SU-DHL-6 (cell line): ENCODE data around the gene C2CD4A.

Experiments used
- EZH2phosphoT487 ChIP-seq: fragments of 200-600 bp; sonication (generic), shearing (Covaris generic); conservative IDR thresholded peaks from 2 replicates; pipeline ENCODE4 v1.6.1; 2018; ENCODE audit warnings: mild to moderate bottlenecking, antibody characterized with exemption, low read length, moderate library complexity, mixed read lengths
- TF ChIP-seq, protein P1 (sequence below): fragments of 200-600 bp; sonication (generic); IDR thresholded peaks from one replicate; pipeline ENCODE4 v1.5.1; 2017; ENCODE audit warnings: antibody characterized with exemption, mild to moderate bottlenecking, low read length, moderate library complexity; ENCODE audit not compliant: insufficient read depth, poor library complexity, severe bottlenecking

DNA sequence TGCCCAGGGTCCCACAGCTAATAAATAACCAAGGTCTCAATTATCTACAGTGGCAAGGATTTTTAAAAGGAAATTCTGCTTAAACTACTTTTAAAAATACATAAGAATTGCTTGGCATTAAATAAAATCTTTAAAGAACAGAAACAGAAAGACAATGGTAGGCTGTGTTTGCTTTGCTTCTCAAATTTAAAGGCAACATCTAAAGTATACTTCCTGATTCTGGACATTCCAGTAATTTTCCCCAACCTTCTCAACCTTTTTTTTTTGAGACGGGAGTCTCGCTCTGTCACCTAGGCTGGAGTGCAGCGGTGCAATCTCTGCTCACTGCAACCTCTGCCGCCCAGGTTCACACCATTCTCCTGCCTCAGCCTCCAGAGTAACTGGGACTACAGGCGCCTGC lies 11.8 kb upstream of the C2CD4A start:
- TF ChIP-seq, protein P1, sequence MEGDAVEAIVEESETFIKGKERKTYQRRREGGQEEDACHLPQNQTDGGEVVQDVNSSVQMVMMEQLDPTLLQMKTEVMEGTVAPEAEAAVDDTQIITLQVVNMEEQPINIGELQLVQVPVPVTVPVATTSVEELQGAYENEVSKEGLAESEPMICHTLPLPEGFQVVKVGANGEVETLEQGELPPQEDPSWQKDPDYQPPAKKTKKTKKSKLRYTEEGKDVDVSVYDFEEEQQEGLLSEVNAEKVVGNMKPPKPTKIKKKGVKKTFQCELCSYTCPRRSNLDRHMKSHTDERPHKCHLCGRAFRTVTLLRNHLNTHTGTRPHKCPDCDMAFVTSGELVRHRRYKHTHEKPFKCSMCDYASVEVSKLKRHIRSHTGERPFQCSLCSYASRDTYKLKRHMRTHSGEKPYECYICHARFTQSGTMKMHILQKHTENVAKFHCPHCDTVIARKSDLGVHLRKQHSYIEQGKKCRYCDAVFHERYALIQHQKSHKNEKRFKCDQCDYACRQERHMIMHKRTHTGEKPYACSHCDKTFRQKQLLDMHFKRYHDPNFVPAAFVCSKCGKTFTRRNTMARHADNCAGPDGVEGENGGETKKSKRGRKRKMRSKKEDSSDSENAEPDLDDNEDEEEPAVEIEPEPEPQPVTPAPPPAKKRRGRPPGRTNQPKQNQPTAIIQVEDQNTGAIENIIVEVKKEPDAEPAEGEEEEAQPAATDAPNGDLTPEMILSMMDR: no peak
- no peak for TF ChIP-seq EZH2phosphoT487
